Measurements from ENCODE around the gene NCOA7.
A peak's percentile ranks its signal among the peaks of the same experiment; 100 is the strongest.
"Not testable (repeated sequence)": the region's sequence is repeated elsewhere in the genome, so short reads cannot be mapped to it uniquely, and the experiment has no call there.

The NCOA7 gene

GRCh38 chr6:125882243-125882642, 91.5 kb downstream of the NCOA7 start:
- DNase-seq = no peak

GRCh38 chr6:125884634-125885371, 94.0 kb downstream of the NCOA7 start:
- DNase-seq = no peak

- no peak for DNase-seq
These were observed 95.3 kb downstream of the NCOA7 start for GRCh38 chr6:125886021-125886420.

- DNase-seq = no peak
These were observed 96.2 kb downstream of the NCOA7 start for GRCh38 chr6:125886914-125887313.

- DNase-seq = no peak
These were observed 96.6 kb downstream of the NCOA7 start for GRCh38 chr6:125887372-125887771.

GRCh38 chr6:125888989-125889656, 98.4 kb downstream of the NCOA7 start:
- peak; percentile 45 for DNase-seq

- no peak for DNase-seq
These were observed 109.0 kb downstream of the NCOA7 start for GRCh38 chr6:125899726-125900182.

GRCh38 chr6:125904871-125905270, 114.1 kb downstream of the NCOA7 start:
- peak; percentile 82 for DNase-seq

GRCh38 chr6:125906158-125906998, 115.6 kb downstream of the NCOA7 start:
- no peak for DNase-seq

- DNase-seq = no peak
These were observed 119.8 kb downstream of the NCOA7 start for GRCh38 chr6:125910527-125910926.

GRCh38 chr6:125911051-125911451, 120.3 kb downstream of the NCOA7 start:
- not testable (repeated sequence) for DNase-seq

GRCh38 chr6:125912430-125912829, 121.7 kb downstream of the NCOA7 start:
- not testable (repeated sequence) for DNase-seq

- DNase-seq = no peak
These were observed 122.4 kb downstream of the NCOA7 start for GRCh38 chr6:125913145-125913544.

GRCh38 chr6:125913864-125914351, 123.1 kb downstream of the NCOA7 start:
- peak; percentile 70 for DNase-seq

- DNase-seq = no peak
These were observed 127.5 kb downstream of the NCOA7 start for GRCh38 chr6:125918230-125918629.

GRCh38 chr6:125918681-125919566, 128.2 kb downstream of the NCOA7 start:
- peak; percentile 81 for DNase-seq

GRCh38 chr6:125919618-125920017, 128.9 kb downstream of the NCOA7 start:
- DNase-seq = no peak

GRCh38 chr6:125922322-125922860, 131.6 kb downstream of the NCOA7 start:
- no peak for DNase-seq

GRCh38 chr6:125923366-125923877, 132.7 kb downstream of the NCOA7 start:
- no peak for DNase-seq

GRCh38 chr6:125924169-125924568, 133.4 kb downstream of the NCOA7 start:
- no peak for DNase-seq

GRCh38 chr6:125924697-125925358, 134.1 kb downstream of the NCOA7 start:
- no peak for DNase-seq
